Heart right ventricle (tissue), 16 donors: ENCODE results near the gene APLN. TPM values are rescaled to one million over a fixed set of nuclear protein-coding genes. Genes with fewer than 3 reads are reported as not detected.

Source experiments
- ATAC-seq, 8 donors: fragments of 200-7000 bp; cut with Tn5 transposase; one replicate each; pipeline ENCODE4 v1.9.1; 2020; ENCODE audit warnings: mild to moderate bottlenecking in 8 of 8, moderate library complexity in 8 of 8, moderate number of reproducible peaks in 1 of 8
- DNase-seq, 2 donors: peaks; one replicate each; pipeline ENCODE4 v3.0.0-alpha.2; 2020
- H3K27ac ChIP-seq, 10 donors: fragments of 200-600 bp; sonication (generic) in 2 of 10; one replicate each; pipeline versions ENCODE4 v1.5.0 to v1.8.0; 2020 to 2022; ENCODE audit warnings: mild to moderate bottlenecking in 3 of 10
- H3K27me3 ChIP-seq, 7 donors: fragments of 200-600 bp; one replicate each; pipeline ENCODE4 v1.8.0; 2021 to 2022; ENCODE audit warnings: mild to moderate bottlenecking in 2 of 7
- H3K36me3 ChIP-seq, 9 donors: fragments of 200-600 bp; sonication (generic) in 1 of 9; one replicate each; pipeline versions ENCODE4 v1.5.0 to v1.8.0; 2020 to 2022; ENCODE audit warnings: mild to moderate bottlenecking in 2 of 9
- H3K4me1 ChIP-seq, 9 donors: fragments of 200-600 bp; sonication (generic) in 1 of 9; one replicate each; pipeline versions ENCODE4 v1.5.0 to v1.8.0; 2020 to 2022; ENCODE audit warnings: mild to moderate bottlenecking in 4 of 9
- H3K4me3 ChIP-seq, 10 donors: fragments of 200-600 bp; sonication (generic) in 2 of 10; one replicate each; pipeline versions ENCODE4 v1.5.0 to v1.8.0; 2020 to 2022; ENCODE audit warnings: mild to moderate bottlenecking in 7 of 10, moderate library complexity in 2 of 10
- H3K9me3 ChIP-seq, 11 donors: fragments of 200-600 bp in 10 of 11; sonication (generic) in 2 of 11; one replicate each; pipeline versions ENCODE4 v1.5.0 to v1.8.0; 2013 to 2022; ENCODE audit warnings: mild to moderate bottlenecking in 2 of 11, control low read depth in 1 of 11, moderate library complexity in 1 of 11
- WGBS, 2 donors: extraction: QIAGEN DNeasy Blood & Tissue Kit; methylation state at CpG; one replicate each; pipeline ENCODE4 v1.1.7; 2013; ENCODE audit warnings: inconsistent platforms in 1 of 2; 5-methylcytosine and 5-hydroxymethylcytosine counted together
- intact Hi-C, 10 donors: fragments of 100-400 bp; cut with DNase I; formaldehyde crosslinking; loops; one replicate each; pipeline versions ENCODE4 v1.11.1 to v1.14.2; 2022
- polyA plus RNA-seq, 2 donors: library from polyadenylated mRNA; stranded (reverse); fragments of 200-250 nt; gene quantifications; one replicate each; pipeline ENCODE4 v1.2.3, GENCODE V29; 2013
- total RNA-seq, 10 donors: library from RNA; stranded (reverse); fragmentation: NEBNext Ultra II Directional in 3 of 10; extraction: Animal tissue kit (Norgen Biotek cat#: 25700) in 3 of 10; gene quantifications; one replicate each; pipeline versions ENCODE4 v1.2.1 to v1.2.4, GENCODE V29; 2021 to 2023
- TF ChIP-seq, protein P1 (sequence below), 9 donors: fragments of 200-600 bp; sonication (generic) in 2 of 9; IDR thresholded peaks; one replicate each; pipeline versions ENCODE4 v1.5.0 to v1.8.0; 2021 to 2022; ENCODE audit warnings: antibody characterized with exemption in 9 of 9, mild to moderate bottlenecking in 5 of 9, moderate library complexity in 1 of 9
- donor health status: Arrhythmogenic right ventricular cardiomyopathy.
- donor health status: ischemic (EF 13 %, LVEDD 7.1; RV severe dilation, severe dysfunction).
- donor health status: healthy with polysubstance abuse.
- donor health status: DM: no; HTN: yes; CAD: no.
- donor health status: DM: no; HTN: no; CAD: no.
- donor health status: ischemic (EF 25% LVEDD 6.9; RV normal size, moderate dysfunction).
- donor health status: ischemic (EF 25% LVEDD 5.7; RV mildly dilated, moderate dysfunction).
- donor health status: healthy.
- donor health status: DM: yes; HTN: yes; CAD: no.
- donor health status: Ischemic cardiomyopathy.
- donor health status: ischemic (EF 35%, LVEDD 5.7; RV mildly dilated, moderate dysfunction).
- donor health status: nonischemic (EF 11% LVEDD 7.7; RV severe dilation, severe dysfunction).
- donor health status: DM: yes; HTN: yes; CAD: no.
- donor health status: PGD.
- donor health status: ischemic (EF 29% LVEDD 5.4; RV normal size, mild dysfunction).
- donor health status: nonischemic (EF 23%, LVEDD 6.1; RV moderate dilation, normal function).

Gene APLN
- total and polyA plus RNA-seq, 12 donors: 2.7 to 44.7 (median 13.3) TPM

GRCh38 chrX:129659141-129659540 lies 4.4 kb upstream of the APLN start:
- Histone ChIP-seq H3K4me1 (peaks cover 0 to 12% (median under 1%) of the 10 kb centered on the region in 9 donors), H3K4me3 (no peak overlapping the region), H3K27me3 (peaks cover 0 to 31% (median 0%) of the 10 kb centered on the region in 7 donors), H3K36me3 (no peaks in the 10 kb centered on the region), H3K9me3 (no peaks in the 10 kb centered on the region), H3K27ac (no peak overlapping the region)
- TF ChIP-seq, protein P1, sequence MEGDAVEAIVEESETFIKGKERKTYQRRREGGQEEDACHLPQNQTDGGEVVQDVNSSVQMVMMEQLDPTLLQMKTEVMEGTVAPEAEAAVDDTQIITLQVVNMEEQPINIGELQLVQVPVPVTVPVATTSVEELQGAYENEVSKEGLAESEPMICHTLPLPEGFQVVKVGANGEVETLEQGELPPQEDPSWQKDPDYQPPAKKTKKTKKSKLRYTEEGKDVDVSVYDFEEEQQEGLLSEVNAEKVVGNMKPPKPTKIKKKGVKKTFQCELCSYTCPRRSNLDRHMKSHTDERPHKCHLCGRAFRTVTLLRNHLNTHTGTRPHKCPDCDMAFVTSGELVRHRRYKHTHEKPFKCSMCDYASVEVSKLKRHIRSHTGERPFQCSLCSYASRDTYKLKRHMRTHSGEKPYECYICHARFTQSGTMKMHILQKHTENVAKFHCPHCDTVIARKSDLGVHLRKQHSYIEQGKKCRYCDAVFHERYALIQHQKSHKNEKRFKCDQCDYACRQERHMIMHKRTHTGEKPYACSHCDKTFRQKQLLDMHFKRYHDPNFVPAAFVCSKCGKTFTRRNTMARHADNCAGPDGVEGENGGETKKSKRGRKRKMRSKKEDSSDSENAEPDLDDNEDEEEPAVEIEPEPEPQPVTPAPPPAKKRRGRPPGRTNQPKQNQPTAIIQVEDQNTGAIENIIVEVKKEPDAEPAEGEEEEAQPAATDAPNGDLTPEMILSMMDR (IDR thresholded peaks at IDR 0.05): no peak
- intact Hi-C loops: no loop called here
- no peak for DNase-seq
- no peak for ATAC-seq
- 80 to 84% methylated on average over 2 of the region's 2 CpGs for WGBS, 2 donors

- no peaks in the 10 kb centered on the region for H3K9me3 ChIP-seq
- 96 to 97% methylated on average over 5 of the region's 5 CpGs for WGBS, 2 donors
- intact Hi-C loops: no loop called here
- DNase-seq (no peak), ATAC-seq (no peak)
- peaks cover 0 to 38% (median 0%) of the 10 kb centered on the region in 7 donors for H3K27me3 ChIP-seq
- no peaks in the 10 kb centered on the region for H3K36me3 ChIP-seq
- no peak overlapping the region for H3K27ac ChIP-seq
- TF ChIP-seq, protein P1 (IDR thresholded peaks at IDR 0.05): no peak
- H3K4me3 ChIP-seq: no peak overlapping the region
- peaks cover 0 to 14% (median 5%) of the 10 kb centered on the region in 9 donors for H3K4me1 ChIP-seq
These were observed 3.7 kb upstream of the APLN start for GRCh38 chrX:129658429-129658828.

DNA sequence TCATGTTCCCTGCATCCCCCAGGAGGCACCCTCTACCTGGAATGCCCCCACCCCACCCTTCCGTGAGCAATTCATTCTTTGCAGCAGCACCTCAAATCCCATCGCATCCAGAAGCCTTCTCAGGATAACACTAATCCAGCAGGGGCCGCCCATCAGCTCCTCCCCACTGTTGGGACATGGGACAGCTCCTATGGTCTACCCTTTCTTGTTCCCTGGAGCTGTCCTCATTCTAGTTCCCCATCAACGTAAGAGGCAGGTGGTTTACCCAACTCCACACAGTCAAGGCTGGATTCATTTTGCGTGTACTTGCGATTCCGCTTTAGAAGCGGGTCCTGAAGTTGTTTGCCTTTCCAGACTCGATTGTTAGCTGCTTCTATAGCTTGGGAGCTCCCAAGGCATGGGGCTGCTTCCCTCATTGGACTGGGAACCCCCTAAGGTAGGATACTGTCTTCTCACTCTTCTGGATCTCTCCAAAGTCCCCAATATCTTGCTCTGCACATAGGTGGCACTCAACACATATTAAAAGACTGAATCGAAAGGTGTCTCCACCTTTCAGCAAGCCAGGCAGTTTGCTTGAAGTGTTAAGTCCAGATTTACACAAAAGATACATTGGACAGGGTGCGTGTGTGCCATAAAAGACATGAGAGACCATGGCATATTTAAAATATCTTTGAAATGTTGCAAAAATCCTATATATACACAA lies 942 bp upstream of the APLN start:
- TF ChIP-seq, protein P1 (IDR thresholded peaks at IDR 0.05): no peak
- Histone ChIP-seq H3K27me3 (peaks cover 0 to 38% (median 0%) of the 10 kb centered on the region in 7 donors), H3K36me3 (no peaks in the 10 kb centered on the region), H3K27ac (peak overlapping the region in 1 of 10 donors; percentile 77), H3K9me3 (no peaks in the 10 kb centered on the region), H3K4me3 (no peak overlapping the region), H3K4me1 (peaks cover 0 to 30% (median 8%) of the 10 kb centered on the region in 9 donors)
- DNase-seq (no peak), ATAC-seq (peak in 1 of 8 donors; percentile 42)
- intact Hi-C loops: no loop called here
- WGBS, 2 donors: 43 to 47% methylated on average over 11 of the region's 11 CpGs

DNA sequence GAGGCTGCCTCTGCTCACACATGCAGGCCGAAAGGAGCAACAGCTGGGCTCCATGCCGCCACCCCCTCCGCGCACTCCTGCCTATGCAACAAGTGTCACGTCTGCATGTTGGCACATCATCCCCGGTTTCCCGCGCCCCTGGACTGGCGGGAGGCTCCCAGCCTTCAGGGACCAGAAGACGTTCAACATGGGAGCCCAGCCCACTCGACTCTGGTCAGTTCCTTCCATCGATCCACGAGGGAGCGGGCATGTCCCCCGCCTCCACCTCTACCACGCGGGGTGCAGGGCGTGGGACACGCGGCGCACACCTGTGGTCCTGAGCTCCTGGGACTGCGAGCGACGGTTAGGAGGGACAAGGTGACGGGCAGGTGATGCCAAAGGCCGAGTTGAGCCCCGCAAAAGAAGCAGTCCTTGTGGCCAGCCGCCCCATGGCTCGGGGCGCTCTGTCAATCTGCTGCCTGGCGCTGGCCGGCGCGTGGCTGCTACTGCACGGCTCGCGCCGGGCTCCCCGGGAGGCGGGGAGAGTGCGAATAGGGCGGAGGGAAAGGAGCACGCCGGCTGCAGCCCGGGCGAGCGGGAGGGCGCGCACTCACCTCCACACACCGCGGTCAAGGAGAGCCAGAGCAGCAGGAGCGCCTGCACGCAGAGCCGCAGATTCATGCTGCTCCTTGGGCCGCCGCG lies 645 bp downstream of the APLN start:
- intact Hi-C loops: loop anchor here in 1 of 10 donors (5.0 kb wide), 1 partner anchor 73 kb away; no protein-coding TSS in a partner anchor

More for the DNA sequence above, 645 bp downstream of the APLN start:
- DNase-seq: peak in 1 of 2 donors; percentile 33
- Histone ChIP-seq H3K9me3 (no peaks in the 10 kb centered on the region), H3K4me3 (peak overlapping the region; percentile 19 to 60 (median 54)), H3K27ac (peak overlapping the region in 9 of 10 donors; percentile 25 to 77 (median 67)), H3K36me3 (no peaks in the 10 kb centered on the region), H3K4me1 (peaks cover 0 to 30% (median 8%) of the 10 kb centered on the region in 9 donors), H3K27me3 (peaks cover 0 to 38% (median 0%) of the 10 kb centered on the region in 7 donors)
- 0 to 1% methylated on average over 38 to 53 of the region's 57 CpGs for WGBS, 2 donors
- ATAC-seq: peak; percentile 50 to 70 (median 60)
- TF ChIP-seq, protein P1 (IDR thresholded peaks at IDR 0.05): no peak
